ENCODE measurements around the gene EDC3.
"Not testable (repeated sequence)": the region's sequence is repeated elsewhere in the genome, so short reads cannot be mapped to it uniquely, and the experiment has no call there.

- not testable (repeated sequence) for TF ChIP-seq CTCF (IDR thresholded peaks at IDR 0.05; ENCODE audit: poor library complexity, severe bottlenecking); EZH2 (IDR thresholded peaks at IDR 0.05; ENCODE audit: borderline replicate concordance, insufficient read depth, low read length, poor library complexity, severe bottlenecking); TAF1 (IDR thresholded peaks at IDR 0.05; ENCODE audit: low read depth); POLR2AphosphoS5 (IDR thresholded peaks at IDR 0.05); EP300 (conservative IDR thresholded peaks at IDR 0.05; ENCODE audit: poor library complexity, severe bottlenecking); MXI1 (conservative IDR thresholded peaks at IDR 0.05; ENCODE audit: poor library complexity, severe bottlenecking)
Measured at GRCh38 chr15:74728699-74729098, 32.9 kb upstream of the EDC3 start.

Measured in neural cell (in vitro differentiated cells).